Stomach (tissue), 4 donors: Measurements from ENCODE around the gene IDH3B.

Experiments
- EP300 ChIP-seq: sonication (generic); formaldehyde crosslinking; IDR thresholded peaks from one replicate; pipeline ENCODE4 v1.6.1; 2017; ENCODE audit warnings: antibody characterized with exemption
- POLR2A ChIP-seq, 4 donors: fragments of 450-650 bp; IDR thresholded peaks; one replicate each; pipeline ENCODE4 v1.6.1; 2016; ENCODE audit warnings: antibody characterized with exemption in 4 of 4, control low read depth in 2 of 4, mild to moderate bottlenecking in 1 of 4, moderate library complexity in 1 of 4

- no peak for TF ChIP-seq POLR2A (IDR thresholded peaks at IDR 0.05)
- no peak for TF ChIP-seq EP300
These were observed 5.3 kb downstream of the IDH3B start for GRCh38 chr20:2658414-2659354.
